Neuronal stem cell (in vitro differentiated cells): Measurements from ENCODE around the gene SCNN1B.
A peak's percentile ranks its signal among the peaks of the same experiment; 100 is the strongest.

Experiments
- DNase-seq: peaks from one replicate; pipeline ENCODE4 v3.0.0-alpha.2; 2013; ENCODE audit warnings: low spot score
- H2AFZ ChIP-seq: one replicate; pipeline ENCODE4 v1.6.1; 2013; ENCODE audit warnings: mild to moderate bottlenecking, low read length, inconsistent platforms
- H2AK5ac ChIP-seq: 2 replicates; pipeline ENCODE4 v1.6.1; 2013; ENCODE audit warnings: low read depth, mild to moderate bottlenecking, inconsistent platforms, low read length, moderate library complexity, mixed read lengths
- H2BK120ac ChIP-seq: 2 replicates; pipeline ENCODE4 v1.6.1; 2013; ENCODE audit warnings: low read depth, mild to moderate bottlenecking, inconsistent platforms, low read length, moderate library complexity, mixed read lengths
- H2BK12ac ChIP-seq: one replicate; pipeline ENCODE4 v1.6.1; 2013; ENCODE audit warnings: low read length, inconsistent platforms
- H2BK15ac ChIP-seq: 2 replicates; pipeline ENCODE4 v1.6.1; 2013; ENCODE audit warnings: mild to moderate bottlenecking, low read length, inconsistent platforms, mixed read lengths
- H2BK5ac ChIP-seq: one replicate; pipeline ENCODE4 v1.6.1; 2013; ENCODE audit warnings: inconsistent platforms, mild to moderate bottlenecking, low read length, moderate library complexity
- H3K14ac ChIP-seq: one replicate; pipeline ENCODE4 v1.6.1; 2013; ENCODE audit warnings: low read length, inconsistent platforms
- H3K18ac ChIP-seq: 2 replicates; pipeline ENCODE4 v1.6.1; 2013; ENCODE audit warnings: low read length, inconsistent platforms
- H3K23ac ChIP-seq: 2 replicates; pipeline ENCODE4 v1.6.1; 2013; ENCODE audit warnings: low read depth, mild to moderate bottlenecking, mixed read lengths, low read length, inconsistent platforms; ENCODE audit not compliant: poor library complexity
- H3K27ac ChIP-seq: replicated peaks from 3 replicates; pipeline ENCODE4 v1.5.1; 2013; ENCODE audit warnings: low read length, inconsistent platforms
- H3K27me3 ChIP-seq, 3 experiments: 2 replicates each; pipeline ENCODE4 v1.6.1; 2013; ENCODE audit warnings: low read length in 3 of 3, mild to moderate bottlenecking in 2 of 3, inconsistent platforms in 1 of 3, low read depth in 1 of 3, mixed read lengths in 1 of 3, moderate library complexity in 1 of 3; ENCODE audit not compliant: control insufficient read depth in 3 of 3, insufficient read depth in 3 of 3
- H3K36me3 ChIP-seq, 2 donors: replicated peaks in 1 of 2; 2 replicates each; pipeline ENCODE4 v1.6.1; 2013; ENCODE audit warnings: low read length in 2 of 2; ENCODE audit not compliant: control insufficient read depth in 2 of 2, insufficient read depth in 2 of 2
- H3K4ac ChIP-seq: 2 replicates; pipeline ENCODE4 v1.6.1; 2013; ENCODE audit warnings: inconsistent platforms, mild to moderate bottlenecking, low read length, moderate library complexity
- H3K4me1 ChIP-seq, 2 donors: 1 replicate in 1 of 2; 2 replicates in 1 of 2; pipeline ENCODE4 v1.6.1; 2013; ENCODE audit warnings: low read length in 2 of 2, low read depth in 1 of 2; ENCODE audit not compliant: control insufficient read depth in 2 of 2, insufficient read depth in 1 of 2
- H3K4me2 ChIP-seq: one replicate; pipeline ENCODE4 v1.6.1; 2013; ENCODE audit warnings: mild to moderate bottlenecking, low read length, inconsistent platforms; ENCODE audit not compliant: insufficient read depth, poor library complexity, severe bottlenecking
- H3K4me3 ChIP-seq, 2 donors: 2 replicates each; pipeline ENCODE4 v1.5.1; 2013; ENCODE audit warnings: low read length in 2 of 2, mild to moderate bottlenecking in 2 of 2, inconsistent platforms in 1 of 2, moderate library complexity in 1 of 2
- H3K79me1 ChIP-seq: one replicate; pipeline ENCODE4 v1.6.1; 2013; ENCODE audit warnings: low read depth, mild to moderate bottlenecking, inconsistent platforms, low read length, moderate library complexity
- H3K9ac ChIP-seq: one replicate; pipeline ENCODE4 v1.6.1; 2013; ENCODE audit warnings: mild to moderate bottlenecking, low read depth, low read length, inconsistent platforms; ENCODE audit not compliant: poor library complexity
- H3K9me3 ChIP-seq, 2 donors: replicated peaks in 1 of 2; 2 replicates each; pipeline versions ENCODE3 to v1.6.1; 2013; ENCODE audit warnings: low read length in 2 of 2, mild to moderate bottlenecking in 2 of 2, inconsistent platforms in 1 of 2, low read depth in 1 of 2, mixed read lengths in 1 of 2, moderate library complexity in 1 of 2; ENCODE audit not compliant: control insufficient read depth in 2 of 2, insufficient read depth in 1 of 2
- H4K8ac ChIP-seq: one replicate; pipeline ENCODE4 v1.6.1; 2013; ENCODE audit warnings: low read depth, mild to moderate bottlenecking, inconsistent platforms, low read length, moderate library complexity
- H4K91ac ChIP-seq: one replicate; pipeline ENCODE4 v1.6.1; 2013; ENCODE audit warnings: low read length, low read depth, mild to moderate bottlenecking, inconsistent platforms; ENCODE audit not compliant: poor library complexity
- WGBS, 2 donors: extraction: QIAGEN DNeasy Blood & Tissue Kit; methylation state at CpG; one replicate each; pipeline ENCODE4 v1.1.7; 2013; ENCODE audit warnings: missing lambda C conversion rate in 2 of 2, mixed read lengths in 1 of 2; ENCODE audit not compliant: insufficient read length in 2 of 2, insufficient replicate concordance in 1 of 2; ENCODE audit errors: extremely low coverage in 2 of 2; 5-methylcytosine and 5-hydroxymethylcytosine counted together

Gene SCNN1B

GRCh38 chr16:23384878-23385277, 82.8 kb downstream of the SCNN1B start:
- H2BK120ac ChIP-seq: no peak overlapping the region

DNA sequence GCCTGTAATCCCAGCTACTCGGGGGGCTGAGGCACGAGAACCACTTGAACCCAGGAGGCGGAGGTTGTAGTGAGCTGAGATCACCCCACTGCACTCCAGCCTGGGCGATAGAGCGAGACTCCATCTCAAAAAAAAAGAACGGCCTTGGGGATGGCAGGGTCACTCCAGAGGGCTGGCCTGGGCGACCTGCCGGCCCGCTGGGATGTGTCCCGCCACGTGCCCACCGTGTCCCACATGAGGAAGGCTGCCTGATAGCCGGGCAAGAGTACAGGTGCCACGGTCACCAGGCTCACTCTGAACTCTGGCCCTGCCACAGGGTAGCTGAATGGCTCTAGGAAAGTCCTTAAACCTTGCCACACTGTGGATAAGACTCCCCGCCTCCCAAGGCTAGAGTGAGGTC, 83.3 kb downstream of the SCNN1B start:
- no peak overlapping the region for H2BK120ac ChIP-seq
- DNase-seq: no peak
- no peak overlapping the region for H3K4me2 ChIP-seq
- H3K9ac ChIP-seq: no peak overlapping the region
- H2BK5ac ChIP-seq: no peak overlapping the region
- no peaks in the 10 kb centered on the region for H3K4me1 ChIP-seq
- no peak overlapping the region for H2BK15ac ChIP-seq
- no peak overlapping the region for H2AK5ac ChIP-seq
- H4K8ac ChIP-seq: no peak overlapping the region
- H3K36me3 ChIP-seq: peaks cover 3 to 14% of the 10 kb centered on the region in 2 donors
- H3K4me3 ChIP-seq: no peak overlapping the region
- no peaks in the 10 kb centered on the region for H3K27me3 ChIP-seq
- H3K18ac ChIP-seq: peak overlapping the region; percentile 34
- H3K4ac ChIP-seq: no peak overlapping the region
- H3K23ac ChIP-seq: no peak overlapping the region
- no peak overlapping the region for H4K91ac ChIP-seq
- no peak overlapping the region for H2AFZ ChIP-seq
- peak overlapping the region; percentile 78 for H3K14ac ChIP-seq
- H3K79me1 ChIP-seq: no peaks in the 10 kb centered on the region
- no CpG with 5 or more reads among the region's 15 CpGs for WGBS, 2 donors
- no peak overlapping the region for H3K27ac ChIP-seq
- H2BK12ac ChIP-seq: no peak overlapping the region
- H3K9me3 ChIP-seq: no peaks in the 10 kb centered on the region

More at GRCh38 chr16:23384878-23385277, 82.8 kb downstream of the SCNN1B start:
- Histone ChIP-seq H3K14ac (no peak overlapping the region), H2AK5ac (no peak overlapping the region), H3K4ac (no peak overlapping the region), H3K79me1 (no peaks in the 10 kb centered on the region), H2BK15ac (no peak overlapping the region), H3K36me3 (peaks cover 3 to 14% of the 10 kb centered on the region in 2 donors), H3K4me1 (peaks cover 0 to 1% of the 10 kb centered on the region in 2 donors), H2AFZ (no peak overlapping the region), H3K9me3 (no peaks in the 10 kb centered on the region), H3K23ac (no peak overlapping the region), H2BK5ac (no peak overlapping the region), H3K9ac (no peak overlapping the region), H3K18ac (no peak overlapping the region), H2BK12ac (no peak overlapping the region), H3K27ac (no peak overlapping the region), H4K8ac (no peak overlapping the region), H3K4me3 (no peak overlapping the region), H4K91ac (no peak overlapping the region), H3K27me3 (no peaks in the 10 kb centered on the region), H3K4me2 (no peak overlapping the region)
- no peak for DNase-seq
- WGBS, 2 donors: no CpG with 5 or more reads among the region's 10 CpGs

DNA sequence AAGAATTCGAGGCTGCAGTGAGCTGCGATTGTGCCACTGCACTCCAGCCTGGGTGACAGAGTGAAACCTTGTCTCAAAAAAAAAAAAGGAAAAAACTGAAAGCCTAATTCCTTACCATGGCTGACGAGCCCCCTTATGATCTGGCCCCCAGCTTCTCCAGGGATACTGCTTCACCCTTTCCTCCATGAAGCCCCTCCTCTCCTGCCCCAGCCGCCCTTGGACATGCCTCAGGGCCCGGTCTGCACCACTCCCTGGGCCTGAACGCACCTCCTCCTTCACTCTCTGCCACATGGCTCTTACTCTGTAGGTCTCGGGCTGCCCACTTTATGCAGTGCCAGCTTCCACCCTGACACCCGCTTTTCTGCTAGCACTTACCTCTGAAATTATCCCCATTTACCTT, 85.6 kb downstream of the SCNN1B start:
- H3K9me3 ChIP-seq: no peaks in the 10 kb centered on the region

GRCh38 chr16:23388786-23389185, 86.7 kb downstream of the SCNN1B start:
- peaks cover 24 to 43% of the 10 kb centered on the region in 2 donors for H3K36me3 ChIP-seq

More for the DNA sequence above, 85.6 kb downstream of the SCNN1B start:
- Histone ChIP-seq H2BK5ac (no peak overlapping the region), H2BK12ac (no peak overlapping the region), H3K4me3 (no peak overlapping the region), H3K23ac (no peak overlapping the region), H3K27me3 (no peaks in the 10 kb centered on the region), H3K14ac (no peak overlapping the region), H2BK15ac (no peak overlapping the region), H2BK120ac (no peak overlapping the region), H3K4me2 (no peak overlapping the region), H2AFZ (no peak overlapping the region), H4K8ac (no peak overlapping the region), H3K4ac (no peak overlapping the region), H3K9ac (no peak overlapping the region), H4K91ac (no peak overlapping the region), H3K79me1 (no peaks in the 10 kb centered on the region), H3K27ac (no peak overlapping the region), H3K4me1 (no peaks in the 10 kb centered on the region), H3K36me3 (peaks cover 21 to 35% of the 10 kb centered on the region in 2 donors), H2AK5ac (no peak overlapping the region), H3K18ac (no peak overlapping the region)
- no peak for DNase-seq
- WGBS, 2 donors: no CpG with 5 or more reads among the region's 8 CpGs

More at GRCh38 chr16:23388786-23389185, 86.7 kb downstream of the SCNN1B start:
- H3K23ac ChIP-seq: no peak overlapping the region
- H3K79me1 ChIP-seq: no peaks in the 10 kb centered on the region
- H3K9me3 ChIP-seq: no peaks in the 10 kb centered on the region
- H4K8ac ChIP-seq: no peak overlapping the region
- H3K27ac ChIP-seq: no peak overlapping the region
- no peak overlapping the region for H3K4ac ChIP-seq
- no peak overlapping the region for H2BK15ac ChIP-seq
- H2BK5ac ChIP-seq: no peak overlapping the region
- no peak overlapping the region for H2BK12ac ChIP-seq
- H3K27me3 ChIP-seq: no peaks in the 10 kb centered on the region
- H2AK5ac ChIP-seq: no peak overlapping the region
- no peak overlapping the region for H3K4me2 ChIP-seq
- H2BK120ac ChIP-seq: no peak overlapping the region
- no peaks in the 10 kb centered on the region for H3K4me1 ChIP-seq
- no peak overlapping the region for H3K14ac ChIP-seq
- H2AFZ ChIP-seq: no peak overlapping the region
- no peak overlapping the region for H4K91ac ChIP-seq
- WGBS, 2 donors: no CpG with 5 or more reads among the region's 15 CpGs
- no peak overlapping the region for H3K9ac ChIP-seq
- H3K4me3 ChIP-seq: no peak overlapping the region
- no peak overlapping the region for H3K18ac ChIP-seq
- DNase-seq: no peak
